CD14-positive monocyte (primary cell): Measurements from ENCODE around the gene ZSWIM1. TPM values are rescaled to one million over a fixed set of nuclear protein-coding genes. Genes with fewer than 3 reads are reported as not detected.

Experiments used
- DNase-seq, 3 donors: peaks; one replicate each; pipeline ENCODE4 v3.0.0-alpha.2; 2011 to 2022
- H2AFZ ChIP-seq: 2 replicates; pipeline ENCODE4 v1.6.0; 2012; ENCODE audit warnings: mild to moderate bottlenecking, low read depth, low read length, inconsistent platforms; ENCODE audit not compliant: insufficient read depth, poor library complexity, severe bottlenecking
- H3K27ac ChIP-seq, 2 donors: 1 replicate in 1 of 2; 2 replicates in 1 of 2; pipeline ENCODE4 v1.5.1; 2012 to 2013; ENCODE audit warnings: low read length in 2 of 2, control low read depth in 1 of 2, inconsistent platforms in 1 of 2, low read depth in 1 of 2, mild to moderate bottlenecking in 1 of 2
- H3K27me3 ChIP-seq, 2 donors: one replicate each; pipeline versions ENCODE4 v1.6.0 to v1.6.1; 2011 to 2013; ENCODE audit warnings: low read length in 2 of 2; ENCODE audit not compliant: control insufficient read depth in 2 of 2, insufficient read depth in 2 of 2
- H3K36me3 ChIP-seq, 2 donors: replicated peaks in 1 of 2; 1 replicate in 1 of 2; 2 replicates in 1 of 2; pipeline versions ENCODE4 v1.5.1 to v1.6.1; 2012 to 2013; ENCODE audit warnings: low read length in 2 of 2, control low read depth in 1 of 2, inconsistent platforms in 1 of 2, mild to moderate bottlenecking in 1 of 2; ENCODE audit not compliant: insufficient read depth in 2 of 2, control insufficient read depth in 1 of 2
- H3K4me1 ChIP-seq, 2 donors: 1 replicate in 1 of 2; 2 replicates in 1 of 2; pipeline versions ENCODE4 v1.5.1 to v1.6.1; 2012 to 2013; ENCODE audit warnings: low read length in 2 of 2, control low read depth in 1 of 2, inconsistent platforms in 1 of 2, mild to moderate bottlenecking in 1 of 2, moderate library complexity in 1 of 2; ENCODE audit not compliant: insufficient read depth in 2 of 2, control insufficient read depth in 1 of 2
- H3K4me2 ChIP-seq: replicated peaks from 2 replicates; pipeline ENCODE3; 2012; ENCODE audit warnings: low read length, moderate library complexity, mild to moderate bottlenecking; ENCODE audit not compliant: poor library complexity, severe bottlenecking; ENCODE audit errors: extremely low read depth
- H3K4me3 ChIP-seq, 3 experiments: fragments of 200-600 bp in 1 of 3; sonication (generic) in 1 of 3; replicated peaks in 1 of 3; 1 replicate in 2 of 3; 2 replicates in 1 of 3; pipeline ENCODE4 v1.5.1; 2011 to 2013; ENCODE audit warnings: low read length in 3 of 3, mild to moderate bottlenecking in 3 of 3, control low read depth in 2 of 3, low read depth in 2 of 3, inconsistent platforms in 1 of 3, moderate library complexity in 1 of 3
- H3K79me2 ChIP-seq: 2 replicates; pipeline ENCODE4 v1.6.0; 2012; ENCODE audit warnings: mild to moderate bottlenecking, control low read depth, inconsistent platforms, low read length, moderate library complexity; ENCODE audit not compliant: insufficient read depth
- H3K9ac ChIP-seq: 2 replicates; pipeline ENCODE4 v1.6.0; 2017; ENCODE audit warnings: low read length, mild to moderate bottlenecking; ENCODE audit not compliant: insufficient read depth, poor library complexity, severe bottlenecking
- H3K9me3 ChIP-seq, 2 donors: replicated peaks in 1 of 2; 1 replicate in 1 of 2; 2 replicates in 1 of 2; pipeline versions ENCODE4 v1.5.1 to v1.6.1; 2012 to 2013; ENCODE audit warnings: low read length in 2 of 2, control low read depth in 1 of 2; ENCODE audit not compliant: control insufficient read depth in 1 of 2, insufficient read depth in 1 of 2
- H4K20me1 ChIP-seq: 2 replicates; pipeline ENCODE4 v1.6.0; 2012; ENCODE audit warnings: mild to moderate bottlenecking, low read length, control low read depth, moderate library complexity; ENCODE audit not compliant: insufficient read depth
- H3K27ac Mint-ChIP-seq, 7 donors: one replicate each; pipeline ENCODE4 v1.8.0; 2020; ENCODE audit warnings: mild to moderate bottlenecking in 7 of 7, mixed read lengths in 7 of 7, moderate library complexity in 6 of 7, inconsistent platforms in 2 of 7
- H3K27me3 Mint-ChIP-seq, 3 donors: one replicate each; pipeline ENCODE4 v1.8.0; 2021 to 2022; ENCODE audit warnings: low read depth in 3 of 3, mild to moderate bottlenecking in 3 of 3, mixed read lengths in 3 of 3, moderate library complexity in 3 of 3, inconsistent platforms in 1 of 3
- H3K36me3 Mint-ChIP-seq, 2 donors: one replicate each; pipeline ENCODE4 v1.8.0; 2020; ENCODE audit warnings: mixed read lengths in 2 of 2, inconsistent platforms in 1 of 2, mild to moderate bottlenecking in 1 of 2
- H3K4me1 Mint-ChIP-seq: one replicate; pipeline ENCODE4 v1.8.0; 2020; ENCODE audit warnings: mild to moderate bottlenecking, mixed read lengths
- H3K4me3 Mint-ChIP-seq, 2 donors: one replicate each; pipeline ENCODE4 v1.8.0; 2020; ENCODE audit warnings: mild to moderate bottlenecking in 2 of 2, mixed read lengths in 2 of 2, moderate library complexity in 1 of 2
- H3K9me3 Mint-ChIP-seq, 7 donors: one replicate each; pipeline ENCODE4 v1.8.0; 2020 to 2022; ENCODE audit warnings: mixed read lengths in 7 of 7, mild to moderate bottlenecking in 6 of 7, moderate library complexity in 6 of 7, inconsistent platforms in 2 of 7
- WGBS: methylation state at CpG from one replicate; pipeline ENCODE4 v1.1.5; 2013; ENCODE audit warnings: missing lambda C conversion rate; ENCODE audit not compliant: insufficient coverage; 5-methylcytosine and 5-hydroxymethylcytosine counted together
- intact Hi-C, 2 donors: fragments of 100-400 bp; cut with micrococcal nuclease; formaldehyde crosslinking; loops; one replicate each; pipeline versions ENCODE4 v1.15.0 to v1.15.1; 2023
- polyA plus RNA-seq, 3 donors: library from polyadenylated mRNA; depleted of rRNA in 1 of 3; unstranded in 2 of 3; stranded (reverse) in 1 of 3; fragments of 300-500 nt in 2 of 3; fragments of >200 nt in 1 of 3; fragmentation: Illumina TruSeq in 2 of 3; gene quantifications; 1 replicate in 2 of 3; 2 replicates in 1 of 3; pipeline ENCODE4 v1.2.3, GENCODE V29; 2012 to 2021
- TF ChIP-seq, protein P1 (sequence below): fragments of 200-600 bp; IDR thresholded peaks from one replicate; pipeline ENCODE4 v1.8.0; 2022; ENCODE audit warnings: antibody characterized with exemption, mild to moderate bottlenecking

The ZSWIM1 gene
- polyA plus RNA-seq, 3 donors, result 2.5 to 2.6 (median 2.5) TPM

DNA sequence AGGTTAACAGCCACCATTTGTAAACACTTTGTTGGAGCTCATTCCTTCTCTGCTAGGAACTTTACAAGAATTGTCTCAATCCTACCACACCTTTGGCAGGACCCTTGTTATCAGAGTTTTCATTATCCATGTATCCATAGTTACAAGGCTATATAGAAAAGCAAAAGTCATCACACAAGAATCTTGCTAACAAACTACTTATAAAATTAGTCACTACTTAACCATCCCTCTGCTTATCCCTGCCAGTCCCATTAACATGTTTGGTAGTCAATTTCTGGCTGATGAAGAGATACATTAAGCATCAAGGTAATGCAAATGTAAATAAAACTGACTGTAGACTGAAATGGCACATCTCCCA is 13.2 kb upstream of the ZSWIM1 start:
- peaks cover 4% of the 10 kb centered on the region for H3K4me1 Mint-ChIP-seq
- H2AFZ ChIP-seq, result no peak overlapping the region
- no peak overlapping the region for H3K4me2 ChIP-seq
- H3K9ac ChIP-seq, result no peak overlapping the region
- H3K36me3 Mint-ChIP-seq, result peaks cover 10 to 16% of the 10 kb centered on the region in 2 donors
- no peaks in the 10 kb centered on the region for H3K27me3 ChIP-seq
- no peak overlapping the region for H3K4me3 ChIP-seq
- TF ChIP-seq, protein P1, sequence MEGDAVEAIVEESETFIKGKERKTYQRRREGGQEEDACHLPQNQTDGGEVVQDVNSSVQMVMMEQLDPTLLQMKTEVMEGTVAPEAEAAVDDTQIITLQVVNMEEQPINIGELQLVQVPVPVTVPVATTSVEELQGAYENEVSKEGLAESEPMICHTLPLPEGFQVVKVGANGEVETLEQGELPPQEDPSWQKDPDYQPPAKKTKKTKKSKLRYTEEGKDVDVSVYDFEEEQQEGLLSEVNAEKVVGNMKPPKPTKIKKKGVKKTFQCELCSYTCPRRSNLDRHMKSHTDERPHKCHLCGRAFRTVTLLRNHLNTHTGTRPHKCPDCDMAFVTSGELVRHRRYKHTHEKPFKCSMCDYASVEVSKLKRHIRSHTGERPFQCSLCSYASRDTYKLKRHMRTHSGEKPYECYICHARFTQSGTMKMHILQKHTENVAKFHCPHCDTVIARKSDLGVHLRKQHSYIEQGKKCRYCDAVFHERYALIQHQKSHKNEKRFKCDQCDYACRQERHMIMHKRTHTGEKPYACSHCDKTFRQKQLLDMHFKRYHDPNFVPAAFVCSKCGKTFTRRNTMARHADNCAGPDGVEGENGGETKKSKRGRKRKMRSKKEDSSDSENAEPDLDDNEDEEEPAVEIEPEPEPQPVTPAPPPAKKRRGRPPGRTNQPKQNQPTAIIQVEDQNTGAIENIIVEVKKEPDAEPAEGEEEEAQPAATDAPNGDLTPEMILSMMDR, result no peak
- no peak overlapping the region for H3K4me3 Mint-ChIP-seq
- H3K27ac ChIP-seq, result no peak overlapping the region
- H4K20me1 ChIP-seq, result no peaks in the 10 kb centered on the region
- H3K9me3 Mint-ChIP-seq, result no peaks in the 10 kb centered on the region
- H3K9me3 ChIP-seq, result no peaks in the 10 kb centered on the region
- DNase-seq, result no peak
- peaks cover 4% of the 10 kb centered on the region for H3K79me2 ChIP-seq
- peaks cover 0 to 3% (median 0%) of the 10 kb centered on the region in 3 donors for H3K27me3 Mint-ChIP-seq
- intact Hi-C loops, result no loop called here
- H3K27ac Mint-ChIP-seq, result no peak overlapping the region
- H3K4me1 ChIP-seq, result no peaks in the 10 kb centered on the region
- H3K36me3 ChIP-seq, result no peaks in the 10 kb centered on the region

GRCh38 chr20:45872626-45873025 is 8.4 kb upstream of the ZSWIM1 start:
- Histone ChIP-seq H3K27me3 (no peaks in the 10 kb centered on the region), H2AFZ (no peak overlapping the region), H3K9me3 (no peaks in the 10 kb centered on the region), H3K9ac (no peak overlapping the region), H3K27ac (no peak overlapping the region), H3K79me2 (no peaks in the 10 kb centered on the region), H3K4me2 (no peak overlapping the region), H3K36me3 (peaks cover 12% of the 10 kb centered on the region in 2 donors), H3K4me1 (no peaks in the 10 kb centered on the region), H3K4me3 (no peak overlapping the region), H4K20me1 (no peaks in the 10 kb centered on the region)
- no peak overlapping the region for H3K4me3 Mint-ChIP-seq
- H3K27ac Mint-ChIP-seq, result no peak overlapping the region
- H3K27me3 Mint-ChIP-seq, result no peaks in the 10 kb centered on the region
- no peaks in the 10 kb centered on the region for H3K9me3 Mint-ChIP-seq
- DNase-seq, result no peak
- H3K36me3 Mint-ChIP-seq, result peaks cover 24 to 28% of the 10 kb centered on the region in 2 donors
- H3K4me1 Mint-ChIP-seq, result no peaks in the 10 kb centered on the region
- intact Hi-C loops, result no loop called here
- no CpG with 5 or more reads among the region's 4 CpGs for WGBS
- TF ChIP-seq, protein P1, result no peak
